Measurements from ENCODE around the gene BST1. TPM values are rescaled to one million over a fixed set of nuclear protein-coding genes. Genes with fewer than 3 reads are reported as not detected.

Gene BST1
- total and polyA plus RNA-seq, 2 of the 8 experiments (the other 6 are each of a cell fraction or from before 2014, with no cell fraction given), result 0.52 to 0.54 TPM

- DNase-seq (ENCODE audit: low read depth in 1 of 2, low spot score in 2 of 2), result no peak
- Histone ChIP-seq H3K56ac (replicated peaks; ENCODE audit: insufficient read length, low read depth, low read length) (no peak overlapping the region), H4K20me1 (replicated peaks in 1 of 2; ENCODE audit: control insufficient read depth in 1 of 2, insufficient read depth in 2 of 2, low read length in 2 of 2) (no peaks in the 10 kb centered on the region), H4K5ac (ENCODE audit: insufficient read length, low read depth, low read length) (no peak overlapping the region), H3K23me2 (ENCODE audit: low read depth, low read length) (no peaks in the 10 kb centered on the region), H2BK120ac (replicated peaks; ENCODE audit: low read depth, low read length) (no peak overlapping the region), H3K79me2 (ENCODE audit: control insufficient read depth in 1 of 2, insufficient read depth in 2 of 2, low read length in 2 of 2) (no peaks in the 10 kb centered on the region), H3K14ac (ENCODE audit: insufficient read length) (no peak overlapping the region), H3K9me3 (ENCODE audit: insufficient read depth in 2 of 2, low read depth in 1 of 2, low read length in 1 of 2) (no peaks in the 10 kb centered on the region), H2AFZ (ENCODE audit: low read length) (no peak overlapping the region), H2BK5ac (ENCODE audit: low read depth, low read length) (no peak overlapping the region), H3K4me1 (replicated peaks in 1 of 4; ENCODE audit: control insufficient read depth in 3 of 4, insufficient read depth in 4 of 4, low read length in 3 of 4) (no peaks in the 10 kb centered on the region), H3K27me3 (replicated peaks in 1 of 4; ENCODE audit: control insufficient read depth in 3 of 4, extremely low read depth in 1 of 4, insufficient read depth in 3 of 4, low read length in 3 of 4) (no peaks in the 10 kb centered on the region), H3K27ac (ENCODE audit: low read depth, low read length) (no peak overlapping the region), H3K4me3 (ENCODE audit: extremely low read depth in 1 of 4, insufficient read depth in 2 of 4, low read depth in 3 of 4, low read length in 4 of 4) (no peak overlapping the region), H3K79me1 (ENCODE audit: low read depth, low read length) (no peaks in the 10 kb centered on the region), H3K4me2 (ENCODE audit: insufficient read depth in 1 of 2, low read depth in 2 of 2, low read length in 2 of 2) (no peak overlapping the region), H3K18ac (ENCODE audit: extremely low read depth, low read length) (no peak overlapping the region), H3K4ac (replicated peaks; ENCODE audit: insufficient read length, low read depth, low read length) (no peak overlapping the region), H3K9ac (replicated peaks in 1 of 4; ENCODE audit: extremely low read depth in 1 of 4, low read depth in 3 of 4, low read length in 3 of 4) (no peak overlapping the region), H2BK20ac (ENCODE audit: low read length) (no peak overlapping the region), H3K23ac (ENCODE audit: insufficient read length) (no peak overlapping the region), H2AK5ac (ENCODE audit: low read depth, low read length) (no peak overlapping the region), H4K91ac (replicated peaks; ENCODE audit: insufficient read length, low read length) (no peak overlapping the region), H4K8ac (ENCODE audit: extremely low read depth, insufficient read depth, low read length) (no peak overlapping the region), H2BK12ac (ENCODE audit: low read depth, low read length) (no peak overlapping the region), H2BK15ac (ENCODE audit: low read length) (no peak overlapping the region), H3K36me3 (ENCODE audit: control insufficient read depth in 2 of 4, insufficient read depth in 4 of 4, low read length in 3 of 4) (no peaks in the 10 kb centered on the region)
- ChIA-PET CTCF (ENCODE audit: partially characterized antibody) (interaction anchor here (0.7 to 2.1 kb wide), 3 partner anchors 11 to 48 kb away, joined by 3 to 8 read pairs (median 3); no protein-coding TSS in a partner anchor), POLR2A (ENCODE audit: partially characterized antibody) (no interaction called here)
- 88% methylated on average over 2 of the region's 4 CpGs; no CpG with 5 or more reads in 1 of the 2 experiments for WGBS, 2 experiments (ENCODE audit: extremely low coverage in 1 of 2, insufficient coverage in 1 of 2, insufficient read length in 1 of 2, insufficient replicate concordance in 2 of 2, low coverage in 1 of 2, low lambda C conversion rate in 2 of 2, missing lambda C conversion rate in 1 of 2)
- FAIRE-seq, result no peak
- TF ChIP-seq POLR2AphosphoS5 (IDR thresholded peaks at IDR 0.05; ENCODE audit: low read depth, low read length) (no peak), SP2 (IDR thresholded peaks at IDR 0.05; ENCODE audit: low read length) (no peak), GABPA (IDR thresholded peaks at IDR 0.05; ENCODE audit: borderline replicate concordance, insufficient read depth, low read length) (no peak), TAF1 (IDR thresholded peaks at IDR 0.05; ENCODE audit: low read depth, low read length) (no peak), EP300 (IDR thresholded peaks at IDR 0.05; ENCODE audit: borderline replicate concordance in 1 of 2, low read depth in 2 of 2, low read length in 2 of 2) (no peak)
Measured at GRCh38 chr4:15725608-15726007, 22.7 kb downstream of the BST1 start.
